ENCODE measurements around the gene MYO1D. TPM values are rescaled to one million over a fixed set of nuclear protein-coding genes. Genes with fewer than 3 reads are reported as not detected.

The MYO1D gene
- polyA plus RNA-seq, 1 donor: 66.8 TPM

DNA sequence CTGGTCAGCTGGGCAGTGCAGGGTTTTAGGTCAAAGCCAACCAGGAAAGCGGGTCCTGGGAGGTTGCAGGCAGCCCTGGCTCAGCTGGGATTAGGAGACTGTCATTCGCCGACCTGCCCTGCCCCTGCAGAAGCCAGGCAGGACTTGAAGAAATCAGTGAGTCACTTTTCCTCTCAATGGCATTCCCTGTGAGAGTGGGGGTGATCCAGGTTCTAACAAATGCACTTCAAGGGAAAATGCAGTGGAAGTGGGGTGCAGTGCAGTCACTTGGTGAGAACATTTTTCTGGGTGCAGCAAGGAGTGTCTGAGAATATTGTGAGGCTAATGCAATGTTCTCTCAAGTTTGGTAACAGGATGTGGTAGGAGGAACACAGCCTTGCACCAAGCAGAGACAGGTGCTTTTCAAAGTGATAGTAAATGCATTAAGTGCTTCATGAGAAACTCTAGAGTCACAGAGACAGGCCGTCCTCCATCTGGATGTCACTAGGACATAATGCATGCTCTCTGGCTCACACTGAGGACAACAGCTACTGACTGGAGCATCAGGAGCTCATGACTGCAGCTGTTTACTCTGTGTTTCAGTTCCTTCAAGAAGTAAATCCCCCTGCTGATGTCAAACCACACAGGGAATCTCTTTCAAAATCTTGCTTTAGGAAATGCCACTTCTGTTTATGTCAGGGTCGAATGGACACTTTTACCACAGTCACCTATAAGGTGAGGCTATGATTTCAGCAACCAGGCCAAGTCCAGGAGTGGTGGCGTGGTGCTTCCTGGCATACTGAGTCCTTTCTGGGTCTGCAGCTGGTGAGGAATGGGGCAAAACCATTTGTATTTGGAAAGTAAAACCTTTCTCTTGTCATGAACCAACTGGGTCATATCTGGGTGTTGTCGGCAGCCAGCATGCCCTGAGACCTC, 373.4 kb downstream of the MYO1D start:
- no CpG with 5 or more reads among the region's 7 CpGs for WGBS (ENCODE audit: insufficient coverage, low lambda C conversion rate)
- no peak for DNase-seq
- no peaks in the 10 kb centered on the region for H3K27me3 ChIP-seq (ENCODE audit: control insufficient read depth, insufficient read depth, low read length)
- no peaks in the 10 kb centered on the region for H3K4me1 ChIP-seq (ENCODE audit: control insufficient read depth, insufficient read depth, low read length)
- no peaks in the 10 kb centered on the region for H3K9me3 ChIP-seq (ENCODE audit: control insufficient read depth, low read depth, low read length)
- H3K36me3 ChIP-seq (ENCODE audit: control insufficient read depth, insufficient read depth, low read length): peaks cover 2% of the 10 kb centered on the region
- H3K4me3 ChIP-seq (ENCODE audit: low read length): no peak overlapping the region
- H3K27ac ChIP-seq (ENCODE audit: low read length): no peak overlapping the region

GRCh38 chr17:32502710-32503109, 374.2 kb downstream of the MYO1D start:
- H3K27me3 ChIP-seq (ENCODE audit: control insufficient read depth, insufficient read depth, low read length): no peaks in the 10 kb centered on the region
- no peaks in the 10 kb centered on the region for H3K4me1 ChIP-seq (ENCODE audit: control insufficient read depth, insufficient read depth, low read length)
- H3K4me3 ChIP-seq (ENCODE audit: low read length): no peak overlapping the region
- WGBS (ENCODE audit: insufficient coverage, low lambda C conversion rate): 80% methylated on average over 1 of the region's 10 CpGs
- no peaks in the 10 kb centered on the region for H3K36me3 ChIP-seq (ENCODE audit: control insufficient read depth, insufficient read depth, low read length)
- H3K27ac ChIP-seq (ENCODE audit: low read length): no peak overlapping the region
- H3K9me3 ChIP-seq (ENCODE audit: control insufficient read depth, low read depth, low read length): no peaks in the 10 kb centered on the region
- DNase-seq: no peak

GRCh38 chr17:32502013-32502412, 374.9 kb downstream of the MYO1D start:
- Histone ChIP-seq H3K27ac (ENCODE audit: low read length) (no peak overlapping the region), H3K36me3 (ENCODE audit: control insufficient read depth, insufficient read depth, low read length) (no peaks in the 10 kb centered on the region), H3K4me3 (ENCODE audit: low read length) (no peak overlapping the region), H3K9me3 (ENCODE audit: control insufficient read depth, low read depth, low read length) (no peaks in the 10 kb centered on the region), H3K4me1 (ENCODE audit: control insufficient read depth, insufficient read depth, low read length) (no peaks in the 10 kb centered on the region), H3K27me3 (ENCODE audit: control insufficient read depth, insufficient read depth, low read length) (no peaks in the 10 kb centered on the region)
- no peak for DNase-seq
- no CpG with 5 or more reads among the region's 3 CpGs for WGBS (ENCODE audit: insufficient coverage, low lambda C conversion rate)

DNA sequence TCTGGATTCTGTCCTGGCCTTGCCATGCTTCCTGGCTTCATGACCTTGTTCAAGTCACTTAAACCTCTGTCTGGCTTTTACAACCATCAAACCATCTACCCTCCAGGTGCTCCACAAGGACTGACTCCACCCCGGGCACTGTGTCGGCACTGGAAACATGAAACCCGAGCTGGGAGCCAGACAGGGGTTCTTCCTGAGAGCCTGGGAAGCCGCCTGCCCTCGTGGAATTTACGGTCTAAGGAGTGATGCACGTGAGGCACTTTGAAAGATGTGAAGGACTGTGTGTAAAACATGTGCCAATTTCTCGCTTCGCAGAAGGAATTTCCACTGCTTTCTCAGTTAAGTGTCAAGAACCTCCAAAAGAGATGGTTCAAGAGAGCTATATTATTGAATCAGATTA, 378.5 kb downstream of the MYO1D start:
- H3K27ac ChIP-seq (ENCODE audit: low read length): no peak overlapping the region
- DNase-seq: no peak
- peaks cover 13% of the 10 kb centered on the region for H3K36me3 ChIP-seq (ENCODE audit: control insufficient read depth, insufficient read depth, low read length)
- no peaks in the 10 kb centered on the region for H3K27me3 ChIP-seq (ENCODE audit: control insufficient read depth, insufficient read depth, low read length)
- 93% methylated on average over 2 of the region's 9 CpGs for WGBS (ENCODE audit: insufficient coverage, low lambda C conversion rate)
- H3K9me3 ChIP-seq (ENCODE audit: control insufficient read depth, low read depth, low read length): no peaks in the 10 kb centered on the region
- H3K4me1 ChIP-seq (ENCODE audit: control insufficient read depth, insufficient read depth, low read length): no peaks in the 10 kb centered on the region
- H3K4me3 ChIP-seq (ENCODE audit: low read length): no peak overlapping the region

DNA sequence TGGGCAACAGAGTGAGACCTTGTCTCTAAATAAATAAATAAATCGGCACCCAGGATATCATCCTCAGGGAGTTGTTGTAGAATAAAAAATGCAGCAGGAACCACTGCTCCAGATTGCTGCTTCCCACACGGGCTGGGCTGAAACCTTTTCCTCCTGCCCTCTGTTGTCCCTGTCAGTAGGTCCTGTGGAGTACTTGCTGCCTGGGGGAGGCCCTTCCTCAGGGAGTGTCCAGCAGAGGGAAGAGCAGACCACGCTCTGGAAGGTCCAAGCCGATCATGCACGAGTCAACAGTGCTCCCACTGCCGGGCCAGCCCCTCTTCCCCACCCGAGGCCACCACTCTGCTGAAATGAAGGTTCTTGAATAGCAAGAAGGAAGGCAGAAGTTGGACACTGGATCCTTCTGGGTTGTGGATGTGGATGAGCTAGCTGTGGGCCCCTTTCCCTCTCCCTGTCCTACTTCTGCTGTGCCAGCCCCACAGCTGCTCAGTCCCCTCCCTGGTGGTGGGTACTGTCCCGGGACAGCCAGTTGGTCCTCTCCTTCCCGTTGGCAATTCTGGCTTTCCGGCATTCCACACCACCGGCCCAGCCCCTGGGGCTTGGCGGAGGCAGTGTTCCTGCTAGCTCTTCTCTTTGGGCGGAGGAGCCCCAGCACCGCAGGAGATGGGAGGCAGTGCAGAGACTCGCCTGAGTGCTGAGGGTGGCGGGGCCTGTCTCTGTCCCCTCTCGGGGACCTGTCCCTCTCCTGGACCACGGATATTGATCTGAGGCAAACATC, 379.3 kb downstream of the MYO1D start:
- no peaks in the 10 kb centered on the region for H3K9me3 ChIP-seq (ENCODE audit: control insufficient read depth, low read depth, low read length)
- H3K36me3 ChIP-seq (ENCODE audit: control insufficient read depth, insufficient read depth, low read length): peaks cover 16% of the 10 kb centered on the region
- H3K4me3 ChIP-seq (ENCODE audit: low read length): no peak overlapping the region
- H3K27ac ChIP-seq (ENCODE audit: low read length): no peak overlapping the region
- H3K4me1 ChIP-seq (ENCODE audit: control insufficient read depth, insufficient read depth, low read length): no peaks in the 10 kb centered on the region
- no peak for DNase-seq
- no peaks in the 10 kb centered on the region for H3K27me3 ChIP-seq (ENCODE audit: control insufficient read depth, insufficient read depth, low read length)
- no CpG with 5 or more reads among the region's 18 CpGs for WGBS (ENCODE audit: insufficient coverage, low lambda C conversion rate)

- Histone ChIP-seq H3K9me3 (ENCODE audit: control insufficient read depth, low read depth, low read length) (no peaks in the 10 kb centered on the region), H3K36me3 (ENCODE audit: control insufficient read depth, insufficient read depth, low read length) (peaks cover 16% of the 10 kb centered on the region), H3K27me3 (ENCODE audit: control insufficient read depth, insufficient read depth, low read length) (no peaks in the 10 kb centered on the region), H3K4me3 (ENCODE audit: low read length) (no peak overlapping the region), H3K27ac (ENCODE audit: low read length) (no peak overlapping the region), H3K4me1 (ENCODE audit: control insufficient read depth, insufficient read depth, low read length) (no peaks in the 10 kb centered on the region)
- WGBS (ENCODE audit: insufficient coverage, low lambda C conversion rate): no CpG with 5 or more reads among the region's 16 CpGs
- no peak for DNase-seq
Measured at GRCh38 chr17:32496395-32497073, 380.4 kb downstream of the MYO1D start.

GRCh38 chr17:32495359-32496231, 381.3 kb downstream of the MYO1D start:
- no peak overlapping the region for H3K4me3 ChIP-seq (ENCODE audit: low read length)
- no peak overlapping the region for H3K27ac ChIP-seq (ENCODE audit: low read length)
- H3K9me3 ChIP-seq (ENCODE audit: control insufficient read depth, low read depth, low read length): no peaks in the 10 kb centered on the region
- H3K36me3 ChIP-seq (ENCODE audit: control insufficient read depth, insufficient read depth, low read length): peaks cover 16% of the 10 kb centered on the region
- no peak for DNase-seq
- no CpG with 5 or more reads among the region's 45 CpGs for WGBS (ENCODE audit: insufficient coverage, low lambda C conversion rate)
- H3K4me1 ChIP-seq (ENCODE audit: control insufficient read depth, insufficient read depth, low read length): no peaks in the 10 kb centered on the region
- no peaks in the 10 kb centered on the region for H3K27me3 ChIP-seq (ENCODE audit: control insufficient read depth, insufficient read depth, low read length)

DNA sequence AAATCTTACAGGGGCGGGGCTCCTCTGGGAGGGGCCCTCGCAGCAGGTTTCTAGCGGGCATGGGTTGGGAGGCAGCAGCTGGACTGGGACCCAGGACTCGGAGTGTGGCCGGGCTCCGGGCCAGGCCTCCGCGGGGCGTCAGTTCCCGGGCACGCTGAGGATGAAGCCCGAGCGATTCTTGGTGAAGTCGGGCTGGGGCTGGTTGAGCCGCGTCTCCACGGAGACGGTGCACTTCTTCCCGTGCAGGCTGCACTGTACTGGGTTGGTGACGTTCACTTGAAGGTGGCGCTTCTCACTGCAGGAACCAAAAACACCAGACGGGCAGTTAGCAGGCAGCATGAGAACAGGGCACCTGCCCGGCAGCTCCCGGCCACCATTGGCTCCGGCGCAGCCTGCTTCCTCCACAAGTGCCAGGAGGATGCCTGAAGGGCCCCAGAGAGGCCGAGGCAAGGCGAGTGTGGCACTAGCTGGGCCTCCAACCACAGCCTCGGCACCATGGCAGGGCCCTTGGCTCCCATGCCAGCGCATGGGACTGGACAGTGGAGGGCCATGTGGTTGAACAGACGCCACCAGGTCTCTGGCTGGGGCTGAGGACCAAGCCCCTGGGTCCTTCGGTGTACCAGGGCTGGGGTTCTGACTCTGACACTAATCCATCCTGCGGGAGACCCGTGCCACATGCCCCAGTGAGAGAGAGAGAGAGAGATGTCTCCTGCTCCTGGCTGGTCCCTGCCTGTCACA, 382.1 kb downstream of the MYO1D start:
- no peak for DNase-seq
- no CpG with 5 or more reads among the region's 34 CpGs for WGBS (ENCODE audit: insufficient coverage, low lambda C conversion rate)

DNA sequence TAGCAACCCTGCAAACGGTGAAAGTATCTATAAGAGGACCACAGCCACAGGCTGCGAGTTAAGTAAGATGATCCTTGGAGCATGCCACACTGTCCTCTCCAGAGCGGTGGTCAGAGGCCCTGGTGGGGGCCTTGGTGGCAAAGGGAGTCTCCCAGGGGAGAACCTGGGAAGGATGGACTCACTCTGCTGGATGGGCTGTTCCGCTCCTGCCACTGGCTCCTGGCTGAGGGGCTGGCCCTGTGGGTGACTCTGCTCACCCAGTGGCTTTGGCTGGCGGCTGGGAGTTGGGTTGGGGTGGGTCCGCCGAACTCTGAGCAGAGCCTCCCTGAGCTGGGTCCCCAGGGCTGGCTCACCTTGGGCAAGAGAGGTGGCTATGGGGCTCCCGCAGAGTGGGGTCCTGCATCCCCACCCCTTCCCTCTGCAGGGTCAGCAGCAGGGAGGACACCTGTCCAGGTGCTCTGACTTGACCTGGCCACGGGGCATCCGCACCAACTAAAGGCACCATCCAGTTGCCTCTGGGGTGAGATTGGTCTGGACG, 382.9 kb downstream of the MYO1D start:
- Histone ChIP-seq H3K4me3 (ENCODE audit: low read length) (no peak overlapping the region), H3K27ac (ENCODE audit: low read length) (no peak overlapping the region), H3K9me3 (ENCODE audit: control insufficient read depth, low read depth, low read length) (no peaks in the 10 kb centered on the region), H3K36me3 (ENCODE audit: control insufficient read depth, insufficient read depth, low read length) (peaks cover 20% of the 10 kb centered on the region), H3K27me3 (ENCODE audit: control insufficient read depth, insufficient read depth, low read length) (no peaks in the 10 kb centered on the region), H3K4me1 (ENCODE audit: control insufficient read depth, insufficient read depth, low read length) (no peaks in the 10 kb centered on the region)
- DNase-seq: no peak
- no CpG with 5 or more reads among the region's 11 CpGs for WGBS (ENCODE audit: insufficient coverage, low lambda C conversion rate)

More for the DNA sequence above, 382.1 kb downstream of the MYO1D start:
- H3K4me1 ChIP-seq (ENCODE audit: control insufficient read depth, insufficient read depth, low read length): no peaks in the 10 kb centered on the region
- H3K27me3 ChIP-seq (ENCODE audit: control insufficient read depth, insufficient read depth, low read length): no peaks in the 10 kb centered on the region
- no peak overlapping the region for H3K4me3 ChIP-seq (ENCODE audit: low read length)
- peaks cover 19% of the 10 kb centered on the region for H3K36me3 ChIP-seq (ENCODE audit: control insufficient read depth, insufficient read depth, low read length)
- no peak overlapping the region for H3K27ac ChIP-seq (ENCODE audit: low read length)
- no peaks in the 10 kb centered on the region for H3K9me3 ChIP-seq (ENCODE audit: control insufficient read depth, low read depth, low read length)

Data from large intestine (tissue), 3 donors.